HFFc6 (cell line): ENCODE data around the gene SBNO2. TPM values are rescaled to one million over a fixed set of nuclear protein-coding genes. Genes with fewer than 3 reads are reported as not detected.

Source experiments
- DNase-seq: peaks from one replicate; pipeline ENCODE4 v3.0.0-alpha.2; 2018
- H3K27ac Mint-ChIP-seq: 2 replicates; pipeline ENCODE4 v1.8.0; 2020; ENCODE audit warnings: mild to moderate bottlenecking, mixed read lengths
- H3K27me3 Mint-ChIP-seq: 2 replicates; pipeline ENCODE4 v1.8.0; 2021; ENCODE audit warnings: mild to moderate bottlenecking, moderate library complexity, mixed read lengths; ENCODE audit not compliant: insufficient read depth
- H3K36me3 Mint-ChIP-seq: 2 replicates; pipeline ENCODE4 v1.8.0; 2021; ENCODE audit warnings: low read depth, mixed read lengths
- H3K4me1 Mint-ChIP-seq: 2 replicates; pipeline ENCODE4 v1.8.0; 2020; ENCODE audit warnings: low read depth, mixed read lengths
- H3K4me3 Mint-ChIP-seq: 2 replicates; pipeline ENCODE4 v1.8.0; 2020; ENCODE audit warnings: mild to moderate bottlenecking, moderate library complexity, mixed read lengths
- H3K9me3 Mint-ChIP-seq: 2 replicates; pipeline ENCODE4 v1.8.0; 2020; ENCODE audit warnings: mild to moderate bottlenecking, mixed read lengths
- total RNA-seq, 6 experiments: library from RNA; stranded (reverse); fragmentation: NEBNext Ultra II Directional; extraction: Animal tissue kit (Norgen Biotek cat#: 25700); gene quantifications; 2 replicates in 1 of 6; 3 replicates in 5 of 6; pipeline ENCODE4 v1.2.3, GENCODE V29; 2021
- TF ChIP-seq, protein P1 (sequence below): fragments of 200-600 bp; sonication (generic); IDR thresholded peaks from 2 replicates; pipeline ENCODE4 v1.5.0; 2021; ENCODE audit warnings: antibody characterized with exemption, mild to moderate bottlenecking

The SBNO2 gene
- total RNA-seq, 6 experiments from 2014 or later = 33.7 to 49.8 (median 41.5) TPM

DNA sequence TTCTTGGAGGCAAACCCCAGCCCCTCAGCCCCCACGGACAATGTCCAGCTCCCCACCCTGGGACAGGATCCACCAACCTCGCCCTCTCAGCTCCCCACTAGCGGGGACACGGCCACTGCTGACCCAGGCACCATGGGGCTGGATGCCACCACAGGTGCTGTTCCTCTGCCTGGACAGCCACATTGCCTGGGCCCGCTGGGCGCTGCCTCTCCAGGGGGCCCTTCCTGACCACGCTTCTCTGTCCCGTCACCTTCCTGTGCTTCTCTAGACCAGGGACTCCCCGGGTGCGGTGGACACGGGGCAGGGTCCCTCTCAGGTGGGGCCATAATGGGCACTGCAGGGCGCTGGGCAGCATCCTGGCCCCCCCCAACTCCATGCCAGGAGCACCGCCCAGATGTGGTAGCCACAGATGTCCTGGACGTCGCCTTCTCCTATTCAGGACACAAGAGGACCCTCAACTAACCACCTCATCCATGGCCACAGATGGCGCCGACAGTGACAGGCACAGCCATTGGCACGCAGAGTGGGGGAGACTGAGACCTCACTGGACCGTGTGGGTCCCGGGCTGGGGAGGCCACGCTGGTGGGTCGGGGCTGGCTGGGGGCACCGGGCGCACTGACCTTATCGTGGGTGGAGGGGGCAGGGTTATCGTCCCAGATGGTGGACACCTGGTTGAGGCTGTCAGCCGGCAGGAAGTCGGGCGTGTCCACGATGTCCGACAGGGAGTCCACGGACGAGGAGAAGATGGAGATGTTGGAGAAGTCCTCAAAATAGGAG is 46.9 kb downstream of the SBNO2 start:
- H3K9me3 Mint-ChIP-seq = no peaks in the 10 kb centered on the region
- H3K4me3 Mint-ChIP-seq = no peak overlapping the region
- no peak overlapping the region for H3K27ac Mint-ChIP-seq
- peaks cover 3% of the 10 kb centered on the region for H3K27me3 Mint-ChIP-seq
- TF ChIP-seq, protein P1, sequence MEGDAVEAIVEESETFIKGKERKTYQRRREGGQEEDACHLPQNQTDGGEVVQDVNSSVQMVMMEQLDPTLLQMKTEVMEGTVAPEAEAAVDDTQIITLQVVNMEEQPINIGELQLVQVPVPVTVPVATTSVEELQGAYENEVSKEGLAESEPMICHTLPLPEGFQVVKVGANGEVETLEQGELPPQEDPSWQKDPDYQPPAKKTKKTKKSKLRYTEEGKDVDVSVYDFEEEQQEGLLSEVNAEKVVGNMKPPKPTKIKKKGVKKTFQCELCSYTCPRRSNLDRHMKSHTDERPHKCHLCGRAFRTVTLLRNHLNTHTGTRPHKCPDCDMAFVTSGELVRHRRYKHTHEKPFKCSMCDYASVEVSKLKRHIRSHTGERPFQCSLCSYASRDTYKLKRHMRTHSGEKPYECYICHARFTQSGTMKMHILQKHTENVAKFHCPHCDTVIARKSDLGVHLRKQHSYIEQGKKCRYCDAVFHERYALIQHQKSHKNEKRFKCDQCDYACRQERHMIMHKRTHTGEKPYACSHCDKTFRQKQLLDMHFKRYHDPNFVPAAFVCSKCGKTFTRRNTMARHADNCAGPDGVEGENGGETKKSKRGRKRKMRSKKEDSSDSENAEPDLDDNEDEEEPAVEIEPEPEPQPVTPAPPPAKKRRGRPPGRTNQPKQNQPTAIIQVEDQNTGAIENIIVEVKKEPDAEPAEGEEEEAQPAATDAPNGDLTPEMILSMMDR = no peak
- DNase-seq = no peak
- H3K4me1 Mint-ChIP-seq = peaks cover 13% of the 10 kb centered on the region; the same call in 1 of the 2 replicates
- peaks cover 7% of the 10 kb centered on the region; the same call in 1 of the 2 replicates for H3K36me3 Mint-ChIP-seq

DNA sequence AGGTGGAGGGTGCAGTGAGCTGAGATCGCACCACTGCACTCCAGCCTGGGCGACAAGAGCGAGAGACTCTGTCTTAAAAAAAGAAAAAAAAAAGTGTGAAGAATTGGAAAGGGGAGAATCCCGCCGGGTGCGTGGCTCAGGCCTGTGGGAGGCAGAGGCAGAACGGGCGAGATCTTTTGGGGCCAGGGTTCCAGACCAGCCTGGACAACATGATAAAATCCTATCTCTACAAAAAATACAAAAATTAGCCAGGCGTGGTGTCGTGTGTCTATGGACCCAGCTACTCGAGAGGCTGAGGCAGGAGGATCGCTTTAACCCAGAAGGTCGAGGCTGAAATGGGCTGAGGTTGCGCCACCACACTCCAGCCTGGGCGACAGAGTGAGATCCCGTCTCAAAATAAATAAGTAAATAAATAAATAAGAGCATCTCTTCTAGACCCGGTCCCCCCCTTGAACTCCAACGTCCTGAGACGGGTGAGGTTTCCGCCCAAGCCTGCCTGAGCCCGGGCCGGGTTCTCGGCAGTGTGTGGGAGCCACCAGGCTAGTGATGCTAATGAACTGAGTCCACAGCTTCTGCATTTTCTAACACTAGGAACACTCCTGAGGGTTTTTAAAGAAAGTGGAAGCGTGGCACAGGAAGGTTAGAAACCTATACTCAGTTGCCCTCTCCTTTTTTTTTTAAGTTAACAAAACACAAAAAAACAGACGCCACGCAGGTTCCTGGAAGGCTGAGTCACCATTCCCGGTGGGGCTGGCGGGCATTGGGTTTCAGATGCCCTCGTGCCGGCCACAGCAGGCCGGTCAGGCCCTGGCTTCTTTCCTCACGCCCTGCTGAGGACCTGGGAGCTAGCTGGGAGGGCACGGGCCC is 48.2 kb downstream of the SBNO2 start:
- Mint-ChIP-seq H3K27me3 (peaks cover 3% of the 10 kb centered on the region), H3K4me3 (no peak overlapping the region), H3K4me1 (peaks cover 11% of the 10 kb centered on the region; the same call in 1 of the 2 replicates), H3K36me3 (peaks cover 15% of the 10 kb centered on the region), H3K27ac (no peak overlapping the region), H3K9me3 (no peaks in the 10 kb centered on the region)
- no peak for DNase-seq
- TF ChIP-seq, protein P1 = no peak

DNA sequence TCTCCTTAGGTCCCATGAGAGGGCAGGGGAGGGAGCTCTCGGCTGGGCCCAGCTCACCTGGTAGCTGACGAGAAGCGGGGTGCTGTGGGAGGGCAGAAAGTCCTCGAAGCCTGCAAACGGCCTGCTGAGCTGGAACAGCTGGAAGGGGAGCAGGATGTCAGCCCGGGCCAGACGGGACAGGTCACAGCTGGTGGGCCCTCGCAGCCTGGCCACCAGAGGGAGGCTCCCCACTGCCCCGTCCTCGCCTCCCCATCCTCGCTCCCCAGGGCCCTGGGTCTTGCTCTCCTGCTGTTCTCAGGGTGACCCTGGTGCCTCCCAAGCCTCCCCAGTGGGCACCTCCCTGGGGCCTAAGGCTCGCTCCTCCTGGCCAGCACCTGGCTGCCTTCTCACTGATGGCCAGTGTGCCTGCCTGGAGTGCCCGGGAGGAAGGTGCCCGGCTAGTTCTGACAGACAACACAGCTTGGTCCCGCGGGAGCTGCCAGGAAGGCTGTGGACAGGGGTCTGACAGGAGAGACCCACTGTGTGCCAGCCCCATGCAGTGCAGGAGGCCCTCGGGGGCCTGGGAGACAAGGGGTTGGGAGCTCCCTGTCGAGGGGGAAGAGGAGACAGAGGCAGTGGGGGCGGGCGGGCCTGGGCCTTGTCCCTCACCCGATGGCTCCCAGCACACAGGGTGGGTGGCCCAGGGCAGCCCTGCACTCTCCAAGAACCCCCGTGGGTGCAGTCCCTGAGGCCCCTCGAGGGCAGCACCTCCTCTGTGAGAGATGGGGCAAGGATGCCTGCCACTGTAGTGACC is 50.0 kb downstream of the SBNO2 start:
- DNase-seq = no peak
- Mint-ChIP-seq H3K36me3 (peaks cover 15% of the 10 kb centered on the region), H3K4me1 (no peaks in the 10 kb centered on the region), H3K27ac (no peak overlapping the region), H3K9me3 (no peaks in the 10 kb centered on the region), H3K4me3 (no peak overlapping the region), H3K27me3 (peaks cover 1% of the 10 kb centered on the region)
- TF ChIP-seq, protein P1 = no peak

DNA sequence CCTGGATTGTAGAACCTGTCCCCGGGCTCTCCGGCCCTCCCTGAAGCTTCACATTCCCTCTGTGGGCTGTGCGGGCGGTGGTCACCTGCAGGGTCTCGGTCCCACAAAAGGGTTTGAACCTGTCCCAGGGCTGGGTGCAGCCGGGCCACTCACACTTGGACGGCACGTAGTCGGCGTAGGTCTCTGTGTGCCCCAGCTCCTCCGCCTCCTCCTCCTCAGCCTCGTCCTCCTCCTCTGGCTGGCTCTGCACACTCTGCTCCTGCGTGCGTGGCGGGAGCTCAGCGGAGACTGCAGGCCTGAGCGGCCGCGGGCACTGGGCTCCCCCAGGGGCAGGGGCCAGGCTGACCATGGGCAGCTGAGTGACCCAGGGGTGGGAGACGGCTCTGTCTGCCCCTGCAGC is 50.7 kb downstream of the SBNO2 start:
- Mint-ChIP-seq H3K27me3 (peaks cover 3% of the 10 kb centered on the region), H3K4me3 (no peak overlapping the region), H3K36me3 (peaks cover 15% of the 10 kb centered on the region), H3K4me1 (no peaks in the 10 kb centered on the region), H3K9me3 (no peaks in the 10 kb centered on the region), H3K27ac (no peak overlapping the region)
- TF ChIP-seq, protein P1 = no peak
- DNase-seq = no peak

DNA sequence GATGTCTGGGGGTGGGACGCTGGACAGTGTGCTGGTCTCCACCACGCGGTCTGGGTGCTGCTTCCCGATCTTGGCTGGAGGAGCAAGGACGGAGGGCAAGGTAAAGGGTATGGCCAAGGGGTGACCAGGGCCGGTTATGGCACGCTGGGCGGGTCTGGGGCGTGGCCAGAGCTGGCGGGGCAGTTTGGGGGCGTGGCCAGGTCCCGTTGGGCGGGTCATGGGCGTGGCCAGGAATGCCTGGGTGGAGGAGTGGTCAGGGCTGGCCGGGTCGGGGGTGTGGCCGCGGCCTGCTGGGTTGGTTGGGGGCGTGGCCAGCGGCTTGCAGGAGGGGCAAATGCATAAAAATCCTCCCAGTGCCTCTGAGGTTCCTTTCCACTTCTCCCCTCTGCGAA is 51.1 kb downstream of the SBNO2 start:
- H3K4me1 Mint-ChIP-seq = no peaks in the 10 kb centered on the region
- DNase-seq = peak; percentile 49
- peak overlapping the region; percentile 37; the same call in 1 of the 2 replicates for H3K4me3 Mint-ChIP-seq
- no peaks in the 10 kb centered on the region for H3K9me3 Mint-ChIP-seq
- H3K36me3 Mint-ChIP-seq = peaks cover 15% of the 10 kb centered on the region
- TF ChIP-seq, protein P1 = no peak
- H3K27me3 Mint-ChIP-seq = peaks cover 3% of the 10 kb centered on the region
- H3K27ac Mint-ChIP-seq = no peak overlapping the region
